GM12878 (cell line): ENCODE measurements around the gene CRYBA1. TPM values are rescaled to one million over a fixed set of nuclear protein-coding genes. Genes with fewer than 3 reads are reported as not detected.

Experiments used
- CBFB ChIP-seq: IDR thresholded peaks from 2 replicates; pipeline ENCODE4 v1.6.1; 2016; ENCODE audit warnings: antibody characterized with exemption, low read depth
- CBX3 ChIP-seq: fragments of 200-600 bp; sonication (generic); IDR thresholded peaks from 2 replicates; pipeline ENCODE4 v1.6.1; 2016; ENCODE audit warnings: low read depth, borderline replicate concordance
- CHD2 ChIP-seq: IDR thresholded peaks from 2 replicates; pipeline ENCODE4 v1.6.1; 2011; ENCODE audit warnings: low read depth, low read length, improper control_type of control experiment, borderline replicate concordance
- CHD4 ChIP-seq: fragments of 200-600 bp; sonication (generic); IDR thresholded peaks from 2 replicates; pipeline ENCODE4 v1.6.1; 2016; ENCODE audit warnings: mild to moderate bottlenecking
- DPF2 ChIP-seq: fragments of 450-650 bp; IDR thresholded peaks from 2 replicates; pipeline ENCODE4 v1.6.1; 2017; ENCODE audit warnings: mild to moderate bottlenecking
- ESRRA ChIP-seq: IDR thresholded peaks from 2 replicates; pipeline ENCODE4 v1.6.1; 2012; ENCODE audit warnings: mild to moderate bottlenecking, low read length, improper control_type of control experiment
- FOS ChIP-seq: IDR thresholded peaks from 3 replicates; pipeline ENCODE4 v1.6.1; 2011; ENCODE audit warnings: borderline replicate concordance; ENCODE audit not compliant: insufficient read length; ENCODE audit errors: extremely low read depth
- IRF4 ChIP-seq: IDR thresholded peaks from 2 replicates; pipeline ENCODE4 v1.6.1; 2011; ENCODE audit warnings: low read depth, low read length
- LARP7 ChIP-seq: fragments of 450-650 bp; IDR thresholded peaks from 2 replicates; pipeline ENCODE4 v1.6.1; 2017; ENCODE audit warnings: mild to moderate bottlenecking
- MXI1 ChIP-seq: fragments of 150-350 bp; IDR thresholded peaks from 2 replicates; pipeline ENCODE4 v1.6.1; 2011; ENCODE audit warnings: low read depth, mild to moderate bottlenecking, inconsistent platforms, low read length, improper control_type of control experiment
- NR2C1 ChIP-seq: fragments of 450-650 bp; IDR thresholded peaks from 2 replicates; pipeline ENCODE4 v1.6.1; 2017; ENCODE audit warnings: antibody characterized with exemption, mild to moderate bottlenecking, moderate library complexity
- RB1 ChIP-seq: fragments of 450-650 bp; formaldehyde crosslinking; IDR thresholded peaks from 2 replicates; pipeline ENCODE4 v1.6.1; 2017; ENCODE audit warnings: mild to moderate bottlenecking, borderline replicate concordance
- RELA ChIP-seq: fragments of 450-650 bp; IDR thresholded peaks from 2 replicates; pipeline ENCODE4 v1.8.0; 2014; ENCODE audit warnings: borderline replicate concordance; ENCODE audit not compliant: partially characterized antibody
- STAT3 ChIP-seq: IDR thresholded peaks from 2 replicates; pipeline ENCODE4 v1.6.1; 2011; ENCODE audit warnings: low read depth, low read length, improper control_type of control experiment
- TBL1XR1 ChIP-seq: IDR thresholded peaks from 2 replicates; pipeline ENCODE4 v1.6.1; 2012; ENCODE audit warnings: low read depth, low read length, improper control_type of control experiment
- TCF3 ChIP-seq: IDR thresholded peaks from 2 replicates; pipeline ENCODE4 v1.6.1; 2012; ENCODE audit warnings: low read depth, mild to moderate bottlenecking, low read length, borderline replicate concordance; ENCODE audit not compliant: insufficient read depth
- ZBTB33 ChIP-seq: fragments of 450-650 bp; IDR thresholded peaks from 2 replicates; pipeline ENCODE4 v1.6.1; 2017; ENCODE audit warnings: mild to moderate bottlenecking
- ZBTB40 ChIP-seq: fragments of 450-650 bp; IDR thresholded peaks from 2 replicates; pipeline ENCODE4 v1.6.1; 2016; ENCODE audit warnings: mild to moderate bottlenecking, moderate library complexity, borderline replicate concordance
- polyA plus RNA-seq, 11 experiments: library from polyadenylated mRNA; depleted of rRNA in 4 of 11; unstranded in 6 of 11; stranded (reverse) in 5 of 11; fragments of >200 nt; fragmentation: Nextera tagmentation in 4 of 11; fragmentation: Illumina TruSeq in 1 of 11; extraction: Ambion mirVana in 4 of 11; extraction: Trizol in 1 of 11; gene quantifications; 1 replicate in 1 of 11; 2 replicates in 10 of 11; pipeline versions ENCODE4 v1.2.1 to v1.2.3, GENCODE V29; 2011 to 2016; ENCODE audit warnings: inconsistent platforms in 2 of 11, missing spikeins in 2 of 11, low read depth in 1 of 11
- total RNA-seq, 4 experiments: library from RNA; depleted of rRNA in 3 of 4; stranded (reverse); fragments of >200 nt in 3 of 4; fragmentation: Illumina TruSeq in 1 of 4; extraction: Trizol in 1 of 4; gene quantifications; 2 replicates each; pipeline versions ENCODE4 v1.2.1 to v1.2.3, GENCODE V29; 2013 to 2021
- TF ChIP-seq, protein P1 (sequence below): fragments of 450-650 bp; IDR thresholded peaks from 2 replicates; pipeline ENCODE4 v1.6.1; 2018; ENCODE audit warnings: borderline replicate concordance, mild to moderate bottlenecking; ENCODE audit not compliant: partially characterized antibody
- TF ChIP-seq, protein P2 (sequence below): fragments of 450-650 bp; conservative IDR thresholded peaks from 2 replicates; pipeline ENCODE4 v1.6.1; 2017; ENCODE audit warnings: mild to moderate bottlenecking, moderate library complexity

CRYBA1 gene
- total and polyA plus RNA-seq, 10 of the 15 experiments (the other 5 are each of a cell fraction or from before 2014, with no cell fraction given) = not detected

- TF ChIP-seq ZBTB40 = peak; percentile 73
- peak; percentile 57; the same call in 1 of the 2 replicates for TF ChIP-seq MXI1
- TF ChIP-seq CBFB = peak; percentile 95
- no peak for TF ChIP-seq CHD4
- TF ChIP-seq TCF3 = peak; percentile 86; the same call in 1 of the 2 replicates
- peak; percentile 97 for TF ChIP-seq DPF2
- no peak for TF ChIP-seq CBX3
- TF ChIP-seq, protein P1, sequence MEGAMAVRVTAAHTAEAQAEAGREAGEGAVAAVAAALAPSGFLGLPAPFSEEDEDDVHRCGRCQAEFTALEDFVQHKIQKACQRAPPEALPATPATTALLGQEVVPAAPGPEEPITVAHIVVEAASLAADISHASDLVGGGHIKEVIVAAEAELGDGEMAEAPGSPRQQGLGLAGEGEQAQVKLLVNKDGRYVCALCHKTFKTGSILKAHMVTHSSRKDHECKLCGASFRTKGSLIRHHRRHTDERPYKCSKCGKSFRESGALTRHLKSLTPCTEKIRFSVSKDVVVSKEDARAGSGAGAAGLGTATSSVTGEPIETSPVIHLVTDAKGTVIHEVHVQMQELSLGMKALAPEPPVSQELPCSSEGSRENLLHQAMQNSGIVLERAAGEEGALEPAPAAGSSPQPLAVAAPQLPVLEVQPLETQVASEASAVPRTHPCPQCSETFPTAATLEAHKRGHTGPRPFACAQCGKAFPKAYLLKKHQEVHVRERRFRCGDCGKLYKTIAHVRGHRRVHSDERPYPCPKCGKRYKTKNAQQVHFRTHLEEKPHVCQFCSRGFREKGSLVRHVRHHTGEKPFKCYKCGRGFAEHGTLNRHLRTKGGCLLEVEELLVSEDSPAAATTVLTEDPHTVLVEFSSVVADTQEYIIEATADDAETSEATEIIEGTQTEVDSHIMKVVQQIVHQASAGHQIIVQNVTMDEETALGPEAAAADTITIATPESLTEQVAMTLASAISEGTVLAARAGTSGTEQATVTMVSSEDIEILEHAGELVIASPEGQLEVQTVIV = peak; percentile 55
- TF ChIP-seq, protein P2, sequence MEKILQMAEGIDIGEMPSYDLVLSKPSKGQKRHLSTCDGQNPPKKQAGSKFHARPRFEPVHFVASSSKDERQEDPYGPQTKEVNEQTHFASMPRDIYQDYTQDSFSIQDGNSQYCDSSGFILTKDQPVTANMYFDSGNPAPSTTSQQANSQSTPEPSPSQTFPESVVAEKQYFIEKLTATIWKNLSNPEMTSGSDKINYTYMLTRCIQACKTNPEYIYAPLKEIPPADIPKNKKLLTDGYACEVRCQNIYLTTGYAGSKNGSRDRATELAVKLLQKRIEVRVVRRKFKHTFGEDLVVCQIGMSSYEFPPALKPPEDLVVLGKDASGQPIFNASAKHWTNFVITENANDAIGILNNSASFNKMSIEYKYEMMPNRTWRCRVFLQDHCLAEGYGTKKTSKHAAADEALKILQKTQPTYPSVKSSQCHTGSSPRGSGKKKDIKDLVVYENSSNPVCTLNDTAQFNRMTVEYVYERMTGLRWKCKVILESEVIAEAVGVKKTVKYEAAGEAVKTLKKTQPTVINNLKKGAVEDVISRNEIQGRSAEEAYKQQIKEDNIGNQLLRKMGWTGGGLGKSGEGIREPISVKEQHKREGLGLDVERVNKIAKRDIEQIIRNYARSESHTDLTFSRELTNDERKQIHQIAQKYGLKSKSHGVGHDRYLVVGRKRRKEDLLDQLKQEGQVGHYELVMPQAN = peak; percentile 75
- TF ChIP-seq RELA = peak; percentile 48
- 0 out of 2 replicates have a peak, but pooled peaks have one; percentile 42 for TF ChIP-seq TBL1XR1
- TF ChIP-seq IRF4 = peak; percentile 74; the same call in 1 of the 2 replicates
- no peak for TF ChIP-seq ZBTB33
- no peak for TF ChIP-seq NR2C1
- TF ChIP-seq RB1 = peak; percentile 67; the same call in 1 of the 2 replicates
- no peak for TF ChIP-seq FOS
- no peak for TF ChIP-seq STAT3
- TF ChIP-seq LARP7 = peak; percentile 74
- TF ChIP-seq CHD2 = peak; percentile 86; the same call in 1 of the 2 replicates
- TF ChIP-seq ESRRA = peak; percentile 60; the same call in 1 of the 2 replicates
Observed at GRCh38 chr17:29293890-29294579, 47.4 kb downstream of the CRYBA1 start, which contains the start of gene NUFIP2 (continued).
